T-cell (primary cell): ENCODE results near the gene SLC39A13. TPM values are rescaled to one million over a fixed set of nuclear protein-coding genes. Genes with fewer than 3 reads are reported as not detected.

Experiments used
- ATAC-seq, 4 experiments: fragments of 200-7000 bp in 3 of 4; fragments of 150-1000 bp in 1 of 4; cut with Tn5 transposase; replicated peaks in 1 of 4; 1 replicate in 3 of 4; 2 replicates in 1 of 4; pipeline ENCODE4 v1.10.0; 2021; ENCODE audit warnings: moderate library complexity in 3 of 4, mild to moderate bottlenecking in 2 of 4, moderate number of reproducible peaks in 1 of 4
- CTCF ChIA-PET, 2 donors: fragments of 300-600 bp; sonication (Branson Sonifier 250); formaldehyde crosslinking; loops; one replicate each; lab custom pipeline; 2022; ENCODE audit warnings: antibody characterized with exemption in 2 of 2; lab: Charles Lee
- POLR2A ChIA-PET, 2 donors: fragments of 300-600 bp; sonication (Branson Sonifier 250); formaldehyde crosslinking; loops; one replicate each; lab custom pipeline; 2022; ENCODE audit warnings: antibody characterized with exemption in 2 of 2; lab: Charles Lee
- DNase-seq, 35 experiments: peaks; one replicate each; pipeline versions ENCODE4 v3.0.0 to v3.0.0-alpha.2; 2013 to 2023
- H3K27ac ChIP-seq: one replicate; pipeline ENCODE4 v1.5.1; 2013; ENCODE audit warnings: low read length
- H3K27me3 ChIP-seq, 2 experiments: replicated peaks in 1 of 2; 1 replicate in 1 of 2; 2 replicates in 1 of 2; pipeline versions ENCODE4 v1.6.1 to v1.7.0; 2013; ENCODE audit warnings: low read length in 1 of 2, mixed read lengths in 1 of 2; ENCODE audit not compliant: control insufficient read depth in 2 of 2, insufficient read depth in 2 of 2; ENCODE audit errors: extremely low read depth in 1 of 2
- H3K36me3 ChIP-seq, 2 donors: 1 replicate in 1 of 2; 2 replicates in 1 of 2; pipeline versions ENCODE4 v1.6.1 to v1.7.0; 2013; ENCODE audit warnings: low read length in 1 of 2; ENCODE audit not compliant: control insufficient read depth in 2 of 2, insufficient read depth in 1 of 2; ENCODE audit errors: extremely low read depth in 1 of 2
- H3K4me1 ChIP-seq, 2 experiments: 1 replicate in 1 of 2; 2 replicates in 1 of 2; pipeline versions ENCODE4 v1.6.1 to v1.7.0; 2013; ENCODE audit warnings: low read length in 2 of 2, mixed read lengths in 1 of 2; ENCODE audit not compliant: insufficient read depth in 2 of 2, control insufficient read depth in 1 of 2; ENCODE audit errors: extremely low read depth in 1 of 2
- H3K4me3 ChIP-seq, 2 donors: 1 replicate in 1 of 2; 2 replicates in 1 of 2; pipeline versions ENCODE4 v1.5.1 to v1.7.0; 2013; ENCODE audit warnings: mild to moderate bottlenecking in 2 of 2, low read length in 1 of 2, moderate library complexity in 1 of 2; ENCODE audit not compliant: control insufficient read depth in 1 of 2; ENCODE audit errors: extremely low read depth in 1 of 2
- H3K9me3 ChIP-seq: 2 replicates; pipeline ENCODE4 v1.7.0; 2013
- H3K27ac Mint-ChIP-seq, 2 donors: one replicate each; pipeline ENCODE4 v1.8.0; 2020 to 2021; ENCODE audit warnings: mild to moderate bottlenecking in 2 of 2, mixed read lengths in 2 of 2
- H3K27me3 Mint-ChIP-seq, 2 donors: one replicate each; pipeline ENCODE4 v1.8.0; 2021 to 2022; ENCODE audit warnings: mixed read lengths in 2 of 2
- H3K36me3 Mint-ChIP-seq: one replicate; pipeline ENCODE4 v1.8.0; 2021; ENCODE audit warnings: mixed read lengths
- H3K4me1 Mint-ChIP-seq, 3 donors: one replicate each; pipeline ENCODE4 v1.8.0; 2020 to 2022; ENCODE audit warnings: mixed read lengths in 3 of 3, mild to moderate bottlenecking in 1 of 3
- H3K4me3 Mint-ChIP-seq, 3 donors: one replicate each; pipeline ENCODE4 v1.8.0; 2020 to 2022; ENCODE audit warnings: mild to moderate bottlenecking in 3 of 3, mixed read lengths in 3 of 3, moderate library complexity in 3 of 3
- H3K9me3 Mint-ChIP-seq, 3 donors: one replicate each; pipeline ENCODE4 v1.8.0; 2020 to 2022; ENCODE audit warnings: mixed read lengths in 3 of 3
- WGBS: methylation state at CpG from one replicate; pipeline ENCODE4 v1.1.5; 2013; ENCODE audit warnings: missing lambda C conversion rate; ENCODE audit not compliant: insufficient coverage; 5-methylcytosine and 5-hydroxymethylcytosine counted together
- total RNA-seq, 35 experiments: library from RNA in 6 of 35; stranded (reverse) in 6 of 35; fragments of 120-200 nt in 1 of 35; gene quantifications; one replicate each; pipeline versions ENCODE4 v1.2.1 to v1.2.4 and lab custom pipeline; 2013 to 2026

The SLC39A13 gene
- total RNA-seq (10 to 100 TPM; 45.6 to 67.0 (median 65.2) TPM), total RNA-seq (lab: John Stamatoyannopoulos, UW) (15.9 to 72.9 (median 36.3) reads per million in 29 experiments)
- total RNA-seq (2013) = 28.4 TPM

DNA sequence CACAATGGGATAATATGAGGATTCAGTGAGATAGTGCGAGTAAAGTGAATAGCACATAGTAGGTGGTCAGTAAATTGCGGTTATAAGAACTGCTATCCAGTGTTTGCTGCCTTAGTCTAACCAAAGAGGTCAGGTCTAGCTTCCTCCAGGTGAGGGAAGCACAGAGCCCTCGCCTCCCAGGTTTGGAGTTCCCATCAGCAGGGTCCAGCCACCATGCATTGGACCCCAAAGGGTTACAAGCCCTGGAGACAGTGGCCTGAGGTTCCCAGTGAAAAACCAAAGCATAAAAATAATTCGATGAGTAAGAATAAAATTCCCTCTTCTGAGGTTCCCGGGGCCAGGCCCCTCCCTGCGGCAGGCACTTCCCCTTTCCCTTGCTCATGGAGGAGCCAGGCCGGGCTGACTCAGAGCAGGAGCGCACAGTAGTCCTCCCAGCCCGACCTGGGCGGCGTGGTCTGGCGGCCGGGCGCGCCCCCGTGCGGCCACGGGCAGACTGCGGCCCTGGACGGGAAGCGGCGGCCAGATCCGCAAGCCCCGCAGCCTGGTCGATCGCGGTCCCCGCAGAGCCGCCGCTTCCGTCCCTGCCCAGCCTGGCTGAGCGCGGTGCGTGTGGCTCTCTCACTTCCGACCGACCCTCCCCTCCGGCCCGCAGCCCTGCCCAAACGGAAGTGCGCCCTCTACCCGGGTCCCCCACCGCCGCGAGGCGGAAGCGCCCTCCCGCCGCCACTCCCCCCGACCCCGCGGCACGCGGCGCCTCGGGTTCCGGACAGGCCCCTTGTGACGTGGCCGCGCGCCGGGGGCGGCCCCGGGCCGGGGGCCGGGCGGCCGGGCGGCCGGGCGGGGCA, at the start of gene SLC39A13:
TSS of gene SLC39A13 (plus strand) at position 845 of the 845 bp plus-strand sequence. CDS start 1,505 bp downstream, outside the sequence.
- ATAC-seq (peak; percentile 87 to 92 (median 89)), DNase-seq (peak; percentile 71 to 93 (median 83))
- H3K4me3 Mint-ChIP-seq = peak within 1 kb of the TSS; percentile 88 to 96 (median 90)
- H3K27me3 Mint-ChIP-seq = no peaks in the 10 kb centered on the region
- Histone ChIP-seq H3K27me3 (no peaks in the 10 kb centered on the region), H3K27ac (peak within 1 kb of the TSS; percentile 75), H3K36me3 (peaks cover 0 to 5% of the 10 kb centered on the region in 2 donors), H3K9me3 (no peaks in the 10 kb centered on the region), H3K4me3 (peak within 1 kb of the TSS; percentile 66 to 69), H3K4me1 (peaks cover 7 to 35% of the 10 kb centered on the region in 2 experiments)
- 2% methylated on average over 70 of the region's 70 CpGs for WGBS
- H3K36me3 Mint-ChIP-seq = no peaks in the 10 kb centered on the region
- peaks cover 24% of the 10 kb centered on the region in 3 donors for H3K4me1 Mint-ChIP-seq
- ChIA-PET POLR2A (no interaction called here), CTCF (interaction anchor here (0.5 to 2.3 kb wide), 6 partner anchors 8 to 105 kb away, joined by 3 to 12 read pairs (median 4); no protein-coding TSS in a partner anchor)
- H3K9me3 Mint-ChIP-seq = no peaks in the 10 kb centered on the region
- H3K27ac Mint-ChIP-seq = peak within 1 kb of the TSS; percentile 94 to 95

DNA sequence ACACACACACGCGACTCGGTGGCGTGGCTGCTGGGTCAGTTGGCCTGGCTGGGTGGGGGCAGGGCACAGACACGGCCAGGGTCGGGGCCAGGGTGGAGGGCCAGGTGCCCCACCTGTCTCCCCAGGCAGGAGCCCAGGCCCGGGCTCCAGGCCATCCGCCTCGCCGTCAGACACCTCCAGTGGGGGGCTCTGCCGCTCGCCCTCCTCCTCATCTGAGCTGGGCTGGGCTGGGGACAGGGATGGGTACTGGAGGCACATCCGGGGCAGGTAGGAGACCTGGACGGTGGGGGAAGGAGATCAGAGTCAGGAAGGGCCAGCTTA, 49.7 kb upstream of the SLC39A13 start:
- WGBS = 97% methylated on average over 12 of the region's 14 CpGs
- no peak overlapping the region for H3K4me3 ChIP-seq
- peaks cover 0 to 13% of the 10 kb centered on the region in 2 experiments for H3K4me1 ChIP-seq
- H3K4me3 Mint-ChIP-seq = no peak overlapping the region
- no peaks in the 10 kb centered on the region for H3K36me3 Mint-ChIP-seq
- peaks cover 0 to 6% of the 10 kb centered on the region in 2 experiments for H3K27me3 ChIP-seq
- no peaks in the 10 kb centered on the region for H3K36me3 ChIP-seq
- POLR2A ChIA-PET = no interaction called here
- H3K27ac Mint-ChIP-seq = no peak overlapping the region
- no peaks in the 10 kb centered on the region for H3K27me3 Mint-ChIP-seq
- CTCF ChIA-PET = no interaction called here
- no peaks in the 10 kb centered on the region for H3K9me3 Mint-ChIP-seq
- no peak overlapping the region for H3K27ac ChIP-seq
- DNase-seq (no peak), ATAC-seq (no peak)
- peaks cover 6 to 9% (median 7%) of the 10 kb centered on the region in 3 donors for H3K4me1 Mint-ChIP-seq
- H3K9me3 ChIP-seq = no peaks in the 10 kb centered on the region

DNA sequence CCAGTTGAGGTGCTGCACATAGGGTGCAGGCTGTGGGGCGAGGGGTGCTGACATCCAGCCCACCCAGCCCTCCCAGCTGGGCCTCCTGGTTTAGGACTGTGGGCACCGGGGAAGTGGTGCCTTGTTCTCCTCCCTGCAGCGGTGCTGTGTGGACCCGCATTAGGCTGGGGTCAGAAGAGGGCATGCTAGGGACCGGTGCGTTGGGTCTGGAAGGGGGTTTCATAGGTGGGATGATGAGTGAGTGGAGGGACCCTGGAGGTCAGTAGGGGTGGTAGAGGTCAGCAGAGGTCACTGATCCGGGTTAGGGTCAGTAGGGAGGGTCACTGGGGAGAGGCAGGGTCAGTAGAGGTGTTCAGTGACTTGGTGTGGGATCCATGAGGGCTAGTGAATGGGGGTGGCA, 49.2 kb upstream of the SLC39A13 start:
- no peak for ATAC-seq
- whole genome bisulfite sequencing = 78% methylated on average over 6 of the region's 7 CpGs
- H3K4me1 ChIP-seq = peaks cover 0 to 13% of the 10 kb centered on the region in 2 experiments
- H3K36me3 ChIP-seq = no peaks in the 10 kb centered on the region
- H3K4me3 ChIP-seq = no peak overlapping the region
- peaks cover 0 to 6% of the 10 kb centered on the region in 2 experiments for H3K27me3 ChIP-seq
- DNase-seq = no peak
- Mint-ChIP-seq H3K9me3 (no peaks in the 10 kb centered on the region), H3K27me3 (no peaks in the 10 kb centered on the region), H3K4me3 (peak overlapping the region in 1 of 3 donors; percentile 14), H3K27ac (no peak overlapping the region), H3K36me3 (no peaks in the 10 kb centered on the region), H3K4me1 (peaks cover 6 to 9% (median 7%) of the 10 kb centered on the region in 3 donors)
- no peak overlapping the region for H3K27ac ChIP-seq
- ChIA-PET POLR2A (no interaction called here), CTCF (no interaction called here)
- no peaks in the 10 kb centered on the region for H3K9me3 ChIP-seq

DNA sequence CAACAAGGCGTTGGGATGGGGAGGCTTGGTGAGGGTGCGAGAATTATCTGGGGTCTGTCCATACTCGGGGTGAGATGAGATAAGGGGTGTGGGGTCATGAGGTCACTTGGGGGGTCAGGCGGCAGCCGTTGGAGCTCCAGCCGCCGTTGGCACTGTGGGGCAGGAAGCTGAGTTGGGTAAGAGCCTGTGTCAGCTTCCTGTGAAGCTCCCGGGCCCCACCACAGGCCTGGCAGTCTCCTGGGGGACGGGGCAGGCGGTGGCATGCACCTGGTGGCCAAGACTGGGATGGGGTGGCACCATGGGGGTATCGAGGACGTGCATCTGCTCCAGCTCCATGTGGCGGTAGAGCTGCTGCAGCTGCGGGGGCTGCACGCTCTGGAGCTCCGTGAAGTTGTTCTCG, 48.8 kb upstream of the SLC39A13 start:
- Mint-ChIP-seq H3K4me3 (peak overlapping the region in 1 of 3 donors; percentile 14), H3K9me3 (no peaks in the 10 kb centered on the region), H3K27me3 (peaks cover 0 to 3% of the 10 kb centered on the region in 2 donors), H3K27ac (no peak overlapping the region), H3K36me3 (no peaks in the 10 kb centered on the region), H3K4me1 (peaks cover 6 to 9% (median 7%) of the 10 kb centered on the region in 3 donors)
- 21% methylated on average over 11 of the region's 17 CpGs for WGBS
- Histone ChIP-seq H3K4me3 (no peak overlapping the region), H3K27ac (no peak overlapping the region), H3K9me3 (no peaks in the 10 kb centered on the region), H3K4me1 (peaks cover 0 to 13% of the 10 kb centered on the region in 2 experiments), H3K27me3 (peaks cover 0 to 6% of the 10 kb centered on the region in 2 experiments), H3K36me3 (no peaks in the 10 kb centered on the region)
- ATAC-seq (peak in 3 of 4 experiments; percentile 48 to 62 (median 53)), DNase-seq (peak in 4 of 35 experiments; percentile 2 to 23 (median 6))
- POLR2A ChIA-PET = no interaction called here
- CTCF ChIA-PET = no interaction called here

DNA sequence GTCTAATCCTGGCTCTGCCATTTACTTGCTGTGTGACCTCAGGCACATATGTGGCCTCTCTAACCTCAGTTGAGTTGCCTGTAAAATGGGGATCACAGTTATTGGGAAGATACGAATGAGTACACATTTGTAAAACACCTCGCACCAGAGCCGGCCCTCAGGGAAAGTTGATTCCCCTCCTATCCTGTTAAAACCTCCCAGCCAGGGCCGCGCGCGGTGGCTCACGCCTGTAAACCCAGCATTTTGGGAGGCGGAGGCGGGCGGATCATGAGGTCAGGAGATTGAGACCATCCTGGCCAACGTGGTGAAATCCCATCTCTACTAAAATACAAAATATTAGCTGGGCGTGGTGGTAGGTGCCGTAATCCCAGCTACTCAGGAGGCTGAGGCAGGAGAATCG, 48.0 kb upstream of the SLC39A13 start:
- POLR2A ChIA-PET = interaction anchor here in 1 of 2 donors (0.6 kb wide), 1 partner anchor 700 kb away, joined by 5 read pairs; no protein-coding TSS in a partner anchor
- Histone ChIP-seq H3K4me3 (no peak overlapping the region), H3K9me3 (no peaks in the 10 kb centered on the region), H3K27ac (no peak overlapping the region), H3K36me3 (no peaks in the 10 kb centered on the region), H3K4me1 (peaks cover 0 to 13% of the 10 kb centered on the region in 2 experiments), H3K27me3 (peaks cover 0 to 6% of the 10 kb centered on the region in 2 experiments)
- CTCF ChIA-PET = no interaction called here
- Mint-ChIP-seq H3K4me1 (peaks cover 6 to 9% (median 7%) of the 10 kb centered on the region in 3 donors), H3K4me3 (no peak overlapping the region), H3K27me3 (peaks cover 0 to 3% of the 10 kb centered on the region in 2 donors), H3K36me3 (no peaks in the 10 kb centered on the region), H3K9me3 (no peaks in the 10 kb centered on the region), H3K27ac (no peak overlapping the region)
- ATAC-seq = no peak
- WGBS = 100% methylated on average over 1 of the region's 15 CpGs
- DNase-seq = no peak

DNA sequence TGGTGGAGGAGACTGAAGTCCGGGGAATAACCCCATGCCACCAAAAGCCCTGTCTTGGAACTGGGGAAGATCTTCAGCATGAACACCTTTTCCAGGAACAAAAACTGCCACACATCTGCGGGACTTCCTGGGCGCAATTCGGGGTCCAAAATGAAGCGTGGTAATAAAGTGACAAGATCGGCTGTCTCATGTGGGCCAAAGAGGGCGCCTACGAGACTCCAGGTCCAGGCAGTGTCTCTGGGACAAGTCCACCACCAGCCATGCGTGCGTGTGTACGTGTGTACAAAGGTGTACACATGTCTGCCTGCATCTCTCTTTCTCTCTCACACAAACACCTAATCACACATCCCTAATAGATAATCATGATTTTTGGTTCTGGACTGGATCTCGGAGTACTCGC, 47.0 kb upstream of the SLC39A13 start:
- Histone ChIP-seq H3K36me3 (no peaks in the 10 kb centered on the region), H3K9me3 (no peaks in the 10 kb centered on the region), H3K27ac (no peak overlapping the region), H3K4me3 (no peak overlapping the region), H3K27me3 (peaks cover 0 to 8% of the 10 kb centered on the region in 2 experiments), H3K4me1 (peaks cover 0 to 13% of the 10 kb centered on the region in 2 experiments)
- Mint-ChIP-seq H3K4me1 (peaks cover 6 to 9% (median 7%) of the 10 kb centered on the region in 3 donors), H3K9me3 (no peaks in the 10 kb centered on the region), H3K4me3 (no peak overlapping the region), H3K36me3 (no peaks in the 10 kb centered on the region), H3K27ac (no peak overlapping the region), H3K27me3 (peaks cover 0 to 3% of the 10 kb centered on the region in 2 donors)
- POLR2A ChIA-PET = no interaction called here
- 94% methylated on average over 7 of the region's 13 CpGs for WGBS
- CTCF ChIA-PET = interaction anchor here in 1 of 2 donors (0.5 kb wide), 1 partner anchor 35 kb away, joined by 6 read pairs; no protein-coding TSS in a partner anchor
- ATAC-seq (no peak), DNase-seq (no peak)
